HFFc6 (cell line): ENCODE results near the gene NCAM2. TPM values are rescaled to one million over a fixed set of nuclear protein-coding genes. Genes with fewer than 3 reads are reported as not detected.

Experiments
- DNase-seq: peaks from one replicate; pipeline ENCODE4 v3.0.0-alpha.2; 2018
- H3K27ac Mint-ChIP-seq: 2 replicates; pipeline ENCODE4 v1.8.0; 2020; ENCODE audit warnings: mild to moderate bottlenecking, mixed read lengths
- H3K27me3 Mint-ChIP-seq: 2 replicates; pipeline ENCODE4 v1.8.0; 2021; ENCODE audit warnings: mild to moderate bottlenecking, moderate library complexity, mixed read lengths; ENCODE audit not compliant: insufficient read depth
- H3K36me3 Mint-ChIP-seq: 2 replicates; pipeline ENCODE4 v1.8.0; 2021; ENCODE audit warnings: low read depth, mixed read lengths
- H3K4me1 Mint-ChIP-seq: 2 replicates; pipeline ENCODE4 v1.8.0; 2020; ENCODE audit warnings: low read depth, mixed read lengths
- H3K4me3 Mint-ChIP-seq: 2 replicates; pipeline ENCODE4 v1.8.0; 2020; ENCODE audit warnings: mild to moderate bottlenecking, moderate library complexity, mixed read lengths
- H3K9me3 Mint-ChIP-seq: 2 replicates; pipeline ENCODE4 v1.8.0; 2020; ENCODE audit warnings: mild to moderate bottlenecking, mixed read lengths
- total RNA-seq, 6 experiments: library from RNA; stranded (reverse); fragmentation: NEBNext Ultra II Directional; extraction: Animal tissue kit (Norgen Biotek cat#: 25700); gene quantifications; 2 replicates in 1 of 6; 3 replicates in 5 of 6; pipeline ENCODE4 v1.2.3, GENCODE V29; 2021
- TF ChIP-seq, protein P1 (sequence below): fragments of 200-600 bp; sonication (generic); IDR thresholded peaks from 2 replicates; pipeline ENCODE4 v1.5.0; 2021; ENCODE audit warnings: antibody characterized with exemption, mild to moderate bottlenecking

NCAM2 gene
- total RNA-seq, 6 experiments from 2014 or later, result 2.2 to 10.2 (median 8.8) TPM

DNA sequence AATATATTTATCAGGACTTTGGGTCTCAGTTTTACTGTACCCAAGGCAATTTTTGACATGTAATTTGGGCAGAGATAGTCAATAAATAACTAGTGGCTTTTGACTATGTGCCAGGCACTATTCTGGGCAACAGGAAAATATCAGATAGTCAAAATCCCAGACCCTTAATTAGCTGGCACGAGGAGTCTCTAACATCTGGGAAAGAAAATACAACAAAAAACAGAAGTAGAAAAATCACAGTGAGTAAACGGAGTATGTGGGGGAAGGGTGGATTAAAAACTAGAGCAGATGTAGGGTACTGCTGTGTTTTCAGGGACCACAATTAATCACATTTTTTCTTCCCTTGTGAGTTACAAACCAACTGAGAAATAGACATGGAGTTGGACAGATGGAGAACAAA, 217.8 kb downstream of the NCAM2 start:
- no peaks in the 10 kb centered on the region; the same call in 1 of the 2 replicates for H3K27me3 Mint-ChIP-seq
- DNase-seq, result no peak
- peaks cover 11% of the 10 kb centered on the region for H3K4me1 Mint-ChIP-seq
- no peaks in the 10 kb centered on the region for H3K36me3 Mint-ChIP-seq
- TF ChIP-seq, protein P1, sequence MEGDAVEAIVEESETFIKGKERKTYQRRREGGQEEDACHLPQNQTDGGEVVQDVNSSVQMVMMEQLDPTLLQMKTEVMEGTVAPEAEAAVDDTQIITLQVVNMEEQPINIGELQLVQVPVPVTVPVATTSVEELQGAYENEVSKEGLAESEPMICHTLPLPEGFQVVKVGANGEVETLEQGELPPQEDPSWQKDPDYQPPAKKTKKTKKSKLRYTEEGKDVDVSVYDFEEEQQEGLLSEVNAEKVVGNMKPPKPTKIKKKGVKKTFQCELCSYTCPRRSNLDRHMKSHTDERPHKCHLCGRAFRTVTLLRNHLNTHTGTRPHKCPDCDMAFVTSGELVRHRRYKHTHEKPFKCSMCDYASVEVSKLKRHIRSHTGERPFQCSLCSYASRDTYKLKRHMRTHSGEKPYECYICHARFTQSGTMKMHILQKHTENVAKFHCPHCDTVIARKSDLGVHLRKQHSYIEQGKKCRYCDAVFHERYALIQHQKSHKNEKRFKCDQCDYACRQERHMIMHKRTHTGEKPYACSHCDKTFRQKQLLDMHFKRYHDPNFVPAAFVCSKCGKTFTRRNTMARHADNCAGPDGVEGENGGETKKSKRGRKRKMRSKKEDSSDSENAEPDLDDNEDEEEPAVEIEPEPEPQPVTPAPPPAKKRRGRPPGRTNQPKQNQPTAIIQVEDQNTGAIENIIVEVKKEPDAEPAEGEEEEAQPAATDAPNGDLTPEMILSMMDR, result no peak
- no peak overlapping the region for H3K4me3 Mint-ChIP-seq
- H3K9me3 Mint-ChIP-seq, result no peaks in the 10 kb centered on the region
- no peak overlapping the region for H3K27ac Mint-ChIP-seq

DNA sequence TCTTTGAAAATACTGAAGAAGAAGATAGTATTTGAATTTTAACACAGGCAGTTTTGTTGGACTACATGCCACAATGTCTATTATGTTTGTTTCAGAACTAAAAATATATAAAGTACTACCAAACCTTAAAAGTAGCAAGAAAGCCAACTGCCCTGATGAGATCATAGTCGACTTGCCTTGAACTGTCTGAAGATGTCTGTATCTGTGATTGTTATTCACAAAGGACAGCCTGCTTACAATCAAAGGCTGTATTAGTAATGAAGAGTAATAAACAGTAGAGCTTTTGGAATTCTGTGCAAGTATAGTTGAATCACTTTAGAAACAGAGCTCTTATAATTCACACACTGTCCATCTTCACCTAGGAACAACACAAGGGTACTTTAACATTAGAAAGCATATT, 228.3 kb downstream of the NCAM2 start:
- no peak for DNase-seq
- TF ChIP-seq, protein P1, result no peak
- Mint-ChIP-seq H3K36me3 (peaks cover 7% of the 10 kb centered on the region), H3K27ac (no peak overlapping the region), H3K4me3 (no peak overlapping the region), H3K4me1 (no peaks in the 10 kb centered on the region; the same call in 1 of the 2 replicates), H3K9me3 (no peaks in the 10 kb centered on the region; the same call in 1 of the 2 replicates), H3K27me3 (no peaks in the 10 kb centered on the region)

DNA sequence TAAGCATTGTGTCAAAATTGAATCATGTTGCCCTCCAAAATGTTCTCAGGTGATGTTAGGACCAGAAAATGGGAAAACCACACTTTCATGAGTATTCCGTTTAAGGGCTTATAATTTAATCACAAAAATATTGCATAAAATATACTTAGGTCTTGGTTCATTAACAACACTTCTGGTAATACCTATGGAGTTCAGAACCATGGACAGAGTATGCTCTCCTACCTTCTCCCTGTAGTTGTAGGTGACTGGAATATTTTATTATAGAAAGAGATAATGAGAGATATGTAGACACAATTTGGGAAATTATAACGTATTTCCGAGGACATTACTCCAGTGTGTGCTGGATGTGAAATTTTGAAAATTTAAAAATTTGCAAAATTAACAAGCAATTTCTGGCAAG, 232.5 kb downstream of the NCAM2 start:
- Mint-ChIP-seq H3K27me3 (no peaks in the 10 kb centered on the region), H3K36me3 (no peaks in the 10 kb centered on the region), H3K9me3 (no peaks in the 10 kb centered on the region), H3K4me3 (no peak overlapping the region), H3K27ac (no peak overlapping the region), H3K4me1 (no peaks in the 10 kb centered on the region; the same call in 1 of the 2 replicates)
- no peak for DNase-seq
- TF ChIP-seq, protein P1, result no peak

DNA sequence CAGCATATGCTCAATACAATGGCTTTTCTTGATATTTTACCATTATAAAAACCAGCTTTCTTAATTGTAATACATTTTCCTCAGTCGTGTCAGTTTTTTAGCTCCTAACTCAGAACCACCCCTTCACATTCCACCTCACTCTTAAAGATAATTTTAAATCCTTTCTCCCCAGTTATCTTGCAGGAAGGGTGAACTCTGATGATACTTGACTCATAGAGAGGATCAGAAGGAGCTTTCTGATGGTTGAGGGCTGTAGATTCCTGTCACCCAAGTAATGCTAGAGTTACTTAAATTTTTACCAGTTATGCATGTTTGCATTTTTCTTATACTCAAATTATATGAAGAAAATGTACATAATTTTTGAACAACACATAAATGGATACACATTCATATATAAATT, 233.7 kb downstream of the NCAM2 start:
- Mint-ChIP-seq H3K4me3 (no peak overlapping the region), H3K27me3 (no peaks in the 10 kb centered on the region), H3K36me3 (no peaks in the 10 kb centered on the region), H3K9me3 (no peaks in the 10 kb centered on the region), H3K4me1 (peaks cover 3% of the 10 kb centered on the region; the same call in 1 of the 2 replicates), H3K27ac (no peak overlapping the region)
- TF ChIP-seq, protein P1, result no peak
- DNase-seq, result no peak

DNA sequence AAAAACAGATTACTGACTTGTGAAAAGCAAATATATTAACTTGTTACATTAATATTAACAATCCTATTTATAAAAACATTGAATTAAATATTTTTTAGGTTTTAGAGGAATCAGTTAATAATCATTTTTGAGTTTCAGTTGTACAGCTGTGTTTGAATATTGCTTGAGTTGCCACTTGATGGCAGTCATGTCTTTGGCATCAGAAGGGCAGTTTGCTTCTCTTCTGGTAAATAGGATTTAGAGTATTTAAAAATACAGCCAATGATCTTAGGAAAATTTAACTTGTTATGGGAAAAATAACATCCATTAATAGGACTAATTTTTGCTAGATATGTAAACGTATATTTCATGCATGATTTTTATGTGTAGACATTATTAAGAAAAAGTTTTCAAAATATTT, 234.1 kb downstream of the NCAM2 start:
- H3K27me3 Mint-ChIP-seq, result no peaks in the 10 kb centered on the region
- TF ChIP-seq, protein P1, result peak; percentile 82
- H3K36me3 Mint-ChIP-seq, result no peaks in the 10 kb centered on the region

DNA sequence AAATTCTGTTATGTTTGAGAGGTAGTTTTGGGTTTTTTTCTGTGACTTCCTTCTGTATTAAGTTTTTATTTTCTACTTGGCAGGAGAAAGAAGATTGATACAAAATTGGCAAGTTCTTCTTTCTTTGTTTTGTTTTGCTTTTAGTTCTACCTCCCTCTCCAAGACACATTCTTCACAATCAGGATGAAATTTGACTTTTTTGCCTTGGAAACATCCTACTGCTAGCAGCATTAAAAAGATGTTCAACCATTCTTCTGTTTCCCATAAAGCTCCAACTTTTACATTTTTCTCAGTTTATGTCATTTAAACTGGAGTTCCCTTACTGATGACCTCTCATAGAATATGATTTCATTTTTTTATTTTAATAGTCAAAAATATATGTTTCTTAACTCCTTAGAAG, 234.8 kb downstream of the NCAM2 start:
- Mint-ChIP-seq H3K36me3 (no peaks in the 10 kb centered on the region), H3K27me3 (no peaks in the 10 kb centered on the region), H3K27ac (no peak overlapping the region), H3K4me3 (no peak overlapping the region), H3K4me1 (peaks cover 6% of the 10 kb centered on the region; the same call in 1 of the 2 replicates), H3K9me3 (no peaks in the 10 kb centered on the region)
- no peak for DNase-seq
- TF ChIP-seq, protein P1, result no peak

More for the DNA sequence above, 234.1 kb downstream of the NCAM2 start:
- no peak overlapping the region for H3K4me3 Mint-ChIP-seq
- no peaks in the 10 kb centered on the region for H3K9me3 Mint-ChIP-seq
- peak; percentile 43 for DNase-seq
- H3K4me1 Mint-ChIP-seq, result peaks cover 6% of the 10 kb centered on the region; the same call in 1 of the 2 replicates
- H3K27ac Mint-ChIP-seq, result no peak overlapping the region
